Measurements from ENCODE around the gene ACE2.
A peak's percentile ranks its signal among the peaks of the same experiment; 100 is the strongest.
"Not testable (repeated sequence)": the region's sequence is repeated elsewhere in the genome, so short reads cannot be mapped to it uniquely, and the experiment has no call there.

Gene ACE2

GRCh38 chrX:15600745-15601144 is at the start of gene ACE2:
Gene ACE2, minus strand, starts transcription at chrX:15600960. Its CDS starts 49 bp downstream, at chrX:15600911.
- Mint-ChIP-seq H3K4me1 (no peaks in the 10 kb centered on the region), H3K9me3 (no peaks in the 10 kb centered on the region), H3K36me3 (no peaks in the 10 kb centered on the region), H3K4me3 (no peak within 1 kb of the TSS), H3K27ac (no peak within 1 kb of the TSS), H3K27me3 (peaks cover 11% of the 10 kb centered on the region)
- DNase-seq (ENCODE audit: low spot score in 2 of 2) = no peak
- ATAC-seq (ENCODE audit: low read depth) = no peak

GRCh38 chrX:15647510-15647909 is 46.8 kb upstream of the ACE2 start:
- H3K4me1 Mint-ChIP-seq; H3K36me3 Mint-ChIP-seq; H3K9me3 Mint-ChIP-seq; H3K4me3 Mint-ChIP-seq; DNase-seq (ENCODE audit: low spot score in 2 of 2); H3K27ac Mint-ChIP-seq; H3K27me3 Mint-ChIP-seq: not testable (repeated sequence)
- ATAC-seq (ENCODE audit: low read depth) = peak; percentile 31

- no peak overlapping the region for H3K4me3 Mint-ChIP-seq
- ATAC-seq (ENCODE audit: low read depth) = no peak
- peaks cover 2% of the 10 kb centered on the region for H3K27me3 Mint-ChIP-seq
- H3K9me3 Mint-ChIP-seq = no peaks in the 10 kb centered on the region
- no peaks in the 10 kb centered on the region for H3K4me1 Mint-ChIP-seq
- peaks cover 2% of the 10 kb centered on the region for H3K36me3 Mint-ChIP-seq
- no peak overlapping the region for H3K27ac Mint-ChIP-seq
- no peak for DNase-seq (ENCODE audit: low spot score in 2 of 2)
Observed at GRCh38 chrX:15646543-15646942, 45.8 kb upstream of the ACE2 start.

GRCh38 chrX:15646031-15646430 is 45.3 kb upstream of the ACE2 start:
- Mint-ChIP-seq H3K27ac (no peak overlapping the region), H3K27me3 (peaks cover 2% of the 10 kb centered on the region), H3K4me1 (no peaks in the 10 kb centered on the region), H3K9me3 (no peaks in the 10 kb centered on the region), H3K4me3 (no peak overlapping the region), H3K36me3 (peaks cover 2% of the 10 kb centered on the region)
- no peak for ATAC-seq (ENCODE audit: low read depth)
- DNase-seq (ENCODE audit: low spot score in 2 of 2) = no peak

- H3K27ac Mint-ChIP-seq = no peak overlapping the region
- DNase-seq (ENCODE audit: low spot score in 2 of 2) (no peak), ATAC-seq (ENCODE audit: low read depth) (no peak)
- H3K9me3 Mint-ChIP-seq = no peaks in the 10 kb centered on the region
- H3K4me1 Mint-ChIP-seq = no peaks in the 10 kb centered on the region
- peaks cover 2% of the 10 kb centered on the region for H3K36me3 Mint-ChIP-seq
- H3K27me3 Mint-ChIP-seq = peaks cover 2% of the 10 kb centered on the region
- H3K4me3 Mint-ChIP-seq = no peak overlapping the region
Observed at GRCh38 chrX:15645266-15645665, 44.5 kb upstream of the ACE2 start.

- Mint-ChIP-seq H3K27me3 (peaks cover 2% of the 10 kb centered on the region), H3K9me3 (no peaks in the 10 kb centered on the region), H3K4me3 (no peak overlapping the region), H3K27ac (no peak overlapping the region), H3K4me1 (no peaks in the 10 kb centered on the region), H3K36me3 (peaks cover 2% of the 10 kb centered on the region)
- no peak for ATAC-seq (ENCODE audit: low read depth)
- no peak for DNase-seq (ENCODE audit: low spot score in 2 of 2)
Observed at GRCh38 chrX:15644560-15644872, 43.8 kb upstream of the ACE2 start.

GRCh38 chrX:15643786-15644559 is 43.2 kb upstream of the ACE2 start:
- no peaks in the 10 kb centered on the region for H3K4me1 Mint-ChIP-seq
- H3K36me3 Mint-ChIP-seq = peaks cover 2% of the 10 kb centered on the region
- ATAC-seq (ENCODE audit: low read depth) (no peak), DNase-seq (ENCODE audit: low spot score in 2 of 2) (no peak)
- no peak overlapping the region for H3K4me3 Mint-ChIP-seq
- H3K27me3 Mint-ChIP-seq = peaks cover 2% of the 10 kb centered on the region
- no peak overlapping the region for H3K27ac Mint-ChIP-seq
- no peaks in the 10 kb centered on the region for H3K9me3 Mint-ChIP-seq

GRCh38 chrX:15631637-15632036 is 30.9 kb upstream of the ACE2 start:
- peaks cover 4% of the 10 kb centered on the region for H3K9me3 Mint-ChIP-seq
- ATAC-seq (ENCODE audit: low read depth) (no peak), DNase-seq (ENCODE audit: low spot score in 2 of 2) (no peak)
- peaks cover 11% of the 10 kb centered on the region for H3K27me3 Mint-ChIP-seq
- no peak overlapping the region for H3K4me3 Mint-ChIP-seq
- no peaks in the 10 kb centered on the region for H3K36me3 Mint-ChIP-seq
- no peak overlapping the region for H3K27ac Mint-ChIP-seq
- H3K4me1 Mint-ChIP-seq = peaks cover 4% of the 10 kb centered on the region

GRCh38 chrX:15623054-15623453 is 22.3 kb upstream of the ACE2 start:
- H3K4me3 Mint-ChIP-seq = no peak overlapping the region
- no peak overlapping the region for H3K27ac Mint-ChIP-seq
- no peaks in the 10 kb centered on the region for H3K36me3 Mint-ChIP-seq
- peaks cover 2% of the 10 kb centered on the region for H3K27me3 Mint-ChIP-seq
- no peaks in the 10 kb centered on the region for H3K9me3 Mint-ChIP-seq
- DNase-seq (ENCODE audit: low spot score in 2 of 2) = no peak
- no peaks in the 10 kb centered on the region for H3K4me1 Mint-ChIP-seq
- ATAC-seq (ENCODE audit: low read depth) = no peak

- no peaks in the 10 kb centered on the region for H3K4me1 Mint-ChIP-seq
- no peak for ATAC-seq (ENCODE audit: low read depth)
- H3K27me3 Mint-ChIP-seq = peaks cover 3% of the 10 kb centered on the region
- no peak overlapping the region for H3K4me3 Mint-ChIP-seq
- no peaks in the 10 kb centered on the region for H3K36me3 Mint-ChIP-seq
- no peak for DNase-seq (ENCODE audit: low spot score in 2 of 2)
- H3K27ac Mint-ChIP-seq = no peak overlapping the region
- no peaks in the 10 kb centered on the region for H3K9me3 Mint-ChIP-seq
Observed at GRCh38 chrX:15619053-15619755, 18.4 kb upstream of the ACE2 start.

GRCh38 chrX:15617111-15617510 is 16.4 kb upstream of the ACE2 start:
- no peaks in the 10 kb centered on the region for H3K9me3 Mint-ChIP-seq
- no peak overlapping the region for H3K27ac Mint-ChIP-seq
- DNase-seq (ENCODE audit: low spot score in 2 of 2) (no peak), ATAC-seq (ENCODE audit: low read depth) (no peak)
- no peaks in the 10 kb centered on the region for H3K4me1 Mint-ChIP-seq
- H3K36me3 Mint-ChIP-seq = no peaks in the 10 kb centered on the region
- no peak overlapping the region for H3K4me3 Mint-ChIP-seq
- peaks cover 3% of the 10 kb centered on the region for H3K27me3 Mint-ChIP-seq

- H3K36me3 Mint-ChIP-seq = no peaks in the 10 kb centered on the region
- no peaks in the 10 kb centered on the region for H3K4me1 Mint-ChIP-seq
- H3K9me3 Mint-ChIP-seq = no peaks in the 10 kb centered on the region
Observed at GRCh38 chrX:15616531-15616930, 15.8 kb upstream of the ACE2 start.

GRCh38 chrX:15607067-15607466 is 6.3 kb upstream of the ACE2 start:
- no peak for ATAC-seq (ENCODE audit: low read depth)
- Mint-ChIP-seq H3K27me3 (peaks cover 9% of the 10 kb centered on the region), H3K27ac (no peak overlapping the region), H3K4me3 (no peak overlapping the region), H3K36me3 (no peaks in the 10 kb centered on the region), H3K9me3 (no peaks in the 10 kb centered on the region), H3K4me1 (no peaks in the 10 kb centered on the region)
- DNase-seq (ENCODE audit: low spot score in 2 of 2) = no peak

More at GRCh38 chrX:15616531-15616930, 15.8 kb upstream of the ACE2 start:
- H3K27me3 Mint-ChIP-seq = peaks cover 3% of the 10 kb centered on the region
- ATAC-seq (ENCODE audit: low read depth) (no peak), DNase-seq (ENCODE audit: low spot score in 2 of 2) (no peak)
- H3K27ac Mint-ChIP-seq = no peak overlapping the region
- H3K4me3 Mint-ChIP-seq = no peak overlapping the region

- Mint-ChIP-seq H3K9me3 (no peaks in the 10 kb centered on the region), H3K36me3 (no peaks in the 10 kb centered on the region), H3K4me3 (no peak overlapping the region), H3K27me3 (peaks cover 11% of the 10 kb centered on the region), H3K27ac (no peak overlapping the region), H3K4me1 (no peaks in the 10 kb centered on the region)
- ATAC-seq (ENCODE audit: low read depth) (no peak), DNase-seq (ENCODE audit: low spot score in 2 of 2) (no peak)
Observed at GRCh38 chrX:15606136-15606535, 5.4 kb upstream of the ACE2 start.

- H3K9me3 Mint-ChIP-seq = no peaks in the 10 kb centered on the region
- peaks cover 11% of the 10 kb centered on the region for H3K27me3 Mint-ChIP-seq
- no peak overlapping the region for H3K4me3 Mint-ChIP-seq
- no peak for DNase-seq (ENCODE audit: low spot score in 2 of 2)
- no peak for ATAC-seq (ENCODE audit: low read depth)
- no peak overlapping the region for H3K27ac Mint-ChIP-seq
- H3K4me1 Mint-ChIP-seq = no peaks in the 10 kb centered on the region
- H3K36me3 Mint-ChIP-seq = no peaks in the 10 kb centered on the region
Observed at GRCh38 chrX:15605226-15605625, 4.5 kb upstream of the ACE2 start.
